Aorta (tissue), 5 donors: ENCODE measurements around the gene GABRP. TPM values are rescaled to one million over a fixed set of nuclear protein-coding genes. Genes with fewer than 3 reads are reported as not detected.
A peak's percentile ranks its signal among the peaks of the same experiment; 100 is the strongest.

Experiments used
- ATAC-seq: fragments of 200-7000 bp; cut with Tn5 transposase; one replicate; pipeline ENCODE4 v1.9.1; 2022; ENCODE audit warnings: moderate library complexity; ENCODE audit not compliant: low FRiP score
- DNase-seq, 2 donors: peaks; one replicate each; pipeline ENCODE4 v3.0.0-alpha.2; 2020
- H3K27ac ChIP-seq, 2 donors: one replicate each; pipeline ENCODE4 v1.5.1; 2013; ENCODE audit warnings: low read length in 2 of 2, mild to moderate bottlenecking in 2 of 2, moderate library complexity in 2 of 2, control low read depth in 1 of 2, inconsistent platforms in 1 of 2, low read depth in 1 of 2
- H3K27me3 ChIP-seq, 2 donors: one replicate each; pipeline ENCODE4 v1.6.1; 2013; ENCODE audit warnings: control low read depth in 1 of 2, low read length in 1 of 2, mild to moderate bottlenecking in 1 of 2, moderate library complexity in 1 of 2; ENCODE audit not compliant: insufficient read depth in 2 of 2, control insufficient read depth in 1 of 2
- H3K36me3 ChIP-seq, 2 donors: one replicate each; pipeline ENCODE4 v1.6.1; 2013; ENCODE audit warnings: control low read depth in 1 of 2, low read length in 1 of 2, mild to moderate bottlenecking in 1 of 2; ENCODE audit not compliant: insufficient read depth in 2 of 2, control insufficient read depth in 1 of 2
- H3K4me1 ChIP-seq, 2 donors: one replicate each; pipeline ENCODE4 v1.6.1; 2013; ENCODE audit warnings: low read length in 2 of 2, control low read depth in 1 of 2, mild to moderate bottlenecking in 1 of 2, moderate library complexity in 1 of 2; ENCODE audit not compliant: insufficient read depth in 2 of 2, control insufficient read depth in 1 of 2
- H3K4me3 ChIP-seq, 2 donors: one replicate each; pipeline ENCODE4 v1.5.1; 2013; ENCODE audit warnings: low read length in 2 of 2, control low read depth in 1 of 2, mild to moderate bottlenecking in 1 of 2
- H3K9me3 ChIP-seq: one replicate; pipeline ENCODE4 v1.6.1; 2013; ENCODE audit warnings: mild to moderate bottlenecking, low read length; ENCODE audit not compliant: control insufficient read depth
- WGBS, 2 donors: extraction: QIAGEN DNeasy Blood & Tissue Kit; methylation state at CpG; one replicate each; pipeline ENCODE4 v1.1.7; 2013; 5-methylcytosine and 5-hydroxymethylcytosine counted together
- intact Hi-C, 2 donors: fragments of 100-400 bp; cut with DNase I; formaldehyde crosslinking; loops; one replicate each; pipeline versions ENCODE4 v1.14.2 to v1.15.0; 2022
- polyA plus RNA-seq, 2 donors: library from polyadenylated mRNA; stranded (reverse); fragments of 200-250 nt; gene quantifications; one replicate each; pipeline ENCODE4 v1.2.3, GENCODE V29; 2013
- total RNA-seq, 2 donors: library from RNA; stranded (reverse); fragmentation: NEBNext Ultra II Directional; extraction: Animal tissue kit (Norgen Biotek cat#: 25700); gene quantifications; one replicate each; pipeline ENCODE4 v1.2.1, GENCODE V29; 2021
- donor health status: healthy with polysubstance abuse.
- donor health status: Bipolar disorder and iron deficiency.
- donor health status: DM: no; HTN: no; CAD: no.
- donor health status: DM: no; HTN: no; CAD: no.
- donor health status: DM: yes; HTN: yes; CAD: no.

GABRP gene
- total and polyA plus RNA-seq, 4 donors, result 0.72 to 0.75 TPM; not detected in 2

- no peak for DNase-seq
- 49 to 52% methylated on average over 5 of the region's 5 CpGs for WGBS, 2 donors
- H3K4me1 ChIP-seq, result no peaks in the 10 kb centered on the region
- no peak for ATAC-seq
- no peaks in the 10 kb centered on the region for H3K9me3 ChIP-seq
- intact Hi-C loops, result no loop called here
- H3K36me3 ChIP-seq, result no peaks in the 10 kb centered on the region
- no peak overlapping the region for H3K27ac ChIP-seq
- no peaks in the 10 kb centered on the region for H3K27me3 ChIP-seq
- H3K4me3 ChIP-seq, result no peak overlapping the region
Observed at GRCh38 chr5:170848033-170848432, 64.5 kb downstream of the GABRP start.

GRCh38 chr5:170849374-170849773, 65.8 kb downstream of the GABRP start:
- Histone ChIP-seq H3K27ac (no peak overlapping the region), H3K27me3 (no peaks in the 10 kb centered on the region), H3K36me3 (no peaks in the 10 kb centered on the region), H3K4me3 (no peak overlapping the region), H3K4me1 (no peaks in the 10 kb centered on the region), H3K9me3 (no peaks in the 10 kb centered on the region)
- no peak for DNase-seq
- intact Hi-C loops, result no loop called here
- no peak for ATAC-seq
- 75 to 79% methylated on average over 2 of the region's 2 CpGs for WGBS, 2 donors

GRCh38 chr5:170854566-170854965, 71.0 kb downstream of the GABRP start:
- intact Hi-C loops, result no loop called here
- Histone ChIP-seq H3K27me3 (peaks cover 0 to 2% of the 10 kb centered on the region in 2 donors), H3K36me3 (no peaks in the 10 kb centered on the region), H3K27ac (no peak overlapping the region), H3K4me1 (no peaks in the 10 kb centered on the region), H3K4me3 (no peak overlapping the region), H3K9me3 (no peaks in the 10 kb centered on the region)
- 47 to 54% methylated on average over 6 of the region's 6 CpGs for WGBS, 2 donors
- no peak for ATAC-seq
- DNase-seq, result no peak

- intact Hi-C loops, result no loop called here
- DNase-seq, result no peak
Observed at GRCh38 chr5:170857066-170857465, 73.5 kb downstream of the GABRP start.

GRCh38 chr5:170860415-170860814, 76.9 kb downstream of the GABRP start:
- H3K4me3 ChIP-seq, result no peak overlapping the region
- H3K36me3 ChIP-seq, result no peaks in the 10 kb centered on the region
- H3K9me3 ChIP-seq, result peaks cover 3% of the 10 kb centered on the region
- no peak overlapping the region for H3K27ac ChIP-seq
- peaks cover 0 to 2% of the 10 kb centered on the region in 2 donors for H3K27me3 ChIP-seq
- DNase-seq (no peak), ATAC-seq (no peak)
- no peaks in the 10 kb centered on the region for H3K4me1 ChIP-seq
- intact Hi-C loops, result no loop called here

More at GRCh38 chr5:170857066-170857465, 73.5 kb downstream of the GABRP start:
- Histone ChIP-seq H3K27me3 (peaks cover 0 to 2% of the 10 kb centered on the region in 2 donors), H3K4me3 (no peak overlapping the region), H3K27ac (no peak overlapping the region), H3K9me3 (peaks cover 3% of the 10 kb centered on the region), H3K4me1 (no peaks in the 10 kb centered on the region), H3K36me3 (no peaks in the 10 kb centered on the region)
- 85 to 86% methylated on average over 2 of the region's 2 CpGs for WGBS, 2 donors
- no peak for ATAC-seq

GRCh38 chr5:170860818-170861666, 77.5 kb downstream of the GABRP start:
- Histone ChIP-seq H3K27ac (no peak overlapping the region), H3K4me1 (no peaks in the 10 kb centered on the region), H3K36me3 (no peaks in the 10 kb centered on the region), H3K27me3 (peaks cover 0 to 2% of the 10 kb centered on the region in 2 donors), H3K9me3 (peaks cover 3% of the 10 kb centered on the region), H3K4me3 (peak overlapping the region in 1 of 2 donors; percentile 96)
- DNase-seq (no peak), ATAC-seq (no peak)
- WGBS, 2 donors, result 91 to 95% methylated on average over 5 of the region's 5 CpGs
- intact Hi-C loops, result no loop called here

GRCh38 chr5:170861667-170861916, 78.1 kb downstream of the GABRP start:
- H3K9me3 ChIP-seq, result peaks cover 3% of the 10 kb centered on the region
- intact Hi-C loops, result no loop called here
- peak overlapping the region; percentile 79 to 96 for H3K4me3 ChIP-seq
- H3K27me3 ChIP-seq, result no peaks in the 10 kb centered on the region
- H3K36me3 ChIP-seq, result no peaks in the 10 kb centered on the region
- no peaks in the 10 kb centered on the region for H3K4me1 ChIP-seq
- 9 to 14% methylated on average over 10 to 26 of the region's 26 CpGs for WGBS, 2 donors
- no peak for ATAC-seq
- H3K27ac ChIP-seq, result no peak overlapping the region
- peak in 1 of 2 donors; percentile 84 for DNase-seq

- peak within 1 kb of the TSS; percentile 79 to 96 for H3K4me3 ChIP-seq
- no peaks in the 10 kb centered on the region for H3K27me3 ChIP-seq
- ATAC-seq (peak; percentile 88), DNase-seq (peak; percentile 54 to 80)
- intact Hi-C loops, result no loop called here
- no peaks in the 10 kb centered on the region for H3K4me1 ChIP-seq
- no peaks in the 10 kb centered on the region for H3K36me3 ChIP-seq
- WGBS, 2 donors, result 1% methylated on average over 76 to 102 of the region's 102 CpGs
- no peak within 1 kb of the TSS for H3K27ac ChIP-seq
- H3K9me3 ChIP-seq, result peaks cover 3% of the 10 kb centered on the region
Observed at GRCh38 chr5:170861917-170862766, 78.6 kb downstream of the GABRP start, which contains the start of gene RANBP17. Gene RANBP17 (plus strand): TSS chr5:170862018.
